NCI-H1048 (cell line): ENCODE measurements around the gene ZFAND3.

Experiments used
- DNase-seq: peaks from one replicate; lab custom pipeline; 2025; lab: John Stamatoyannopoulos, UW

The ZFAND3 gene

GRCh38 chr6:37819177-37819801 lies at the start of gene ZFAND3:
TSS of gene ZFAND3 (plus strand) at chr6:37819727. CDS start at chr6:37819946, 219 bp downstream.
- DNase-seq = peak; percentile 81

- DNase-seq = no peak
Observed at GRCh38 chr6:37774028-37774680, 45.4 kb upstream of the ZFAND3 start.

- no peak for DNase-seq
Observed at GRCh38 chr6:37776566-37776965, 43.0 kb upstream of the ZFAND3 start.

- DNase-seq = no peak
Observed at GRCh38 chr6:37777272-37777834, 42.2 kb upstream of the ZFAND3 start.

- DNase-seq = no peak
Observed at GRCh38 chr6:37779111-37779800, 40.3 kb upstream of the ZFAND3 start.

GRCh38 chr6:37779902-37780628 lies 39.5 kb upstream of the ZFAND3 start:
- no peak for DNase-seq

GRCh38 chr6:37781788-37782187 lies 37.7 kb upstream of the ZFAND3 start:
- no peak for DNase-seq

GRCh38 chr6:37783025-37783855 lies 36.3 kb upstream of the ZFAND3 start:
- DNase-seq = no peak

- DNase-seq = no peak
Observed at GRCh38 chr6:37783856-37784584, 35.5 kb upstream of the ZFAND3 start.

- DNase-seq = no peak
Observed at GRCh38 chr6:37784585-37784967, 35.0 kb upstream of the ZFAND3 start.

GRCh38 chr6:37785002-37785662 lies 34.4 kb upstream of the ZFAND3 start:
- no peak for DNase-seq

GRCh38 chr6:37785663-37786270 lies 33.8 kb upstream of the ZFAND3 start:
- DNase-seq = no peak

GRCh38 chr6:37787216-37787615 lies 32.3 kb upstream of the ZFAND3 start:
- DNase-seq = no peak

- no peak for DNase-seq
Observed at GRCh38 chr6:37788259-37788658, 31.3 kb upstream of the ZFAND3 start.

GRCh38 chr6:37791156-37791919 lies 28.2 kb upstream of the ZFAND3 start:
- DNase-seq = peak; percentile 78

GRCh38 chr6:37792457-37793033 lies 27.0 kb upstream of the ZFAND3 start:
- DNase-seq = no peak

GRCh38 chr6:37793067-37793466 lies 26.5 kb upstream of the ZFAND3 start:
- DNase-seq = no peak

GRCh38 chr6:37794825-37795224 lies 24.7 kb upstream of the ZFAND3 start:
- no peak for DNase-seq
